Measurements from ENCODE around the gene PCNP. TPM values are rescaled to one million over a fixed set of nuclear protein-coding genes. Genes with fewer than 3 reads are reported as not detected.
"Not testable (repeated sequence)": the region's sequence is repeated elsewhere in the genome, so short reads cannot be mapped to it uniquely, and the experiment has no call there.

The PCNP gene
- total RNA-seq, 1 experiment from 2014 or later, result 216 TPM

DNA sequence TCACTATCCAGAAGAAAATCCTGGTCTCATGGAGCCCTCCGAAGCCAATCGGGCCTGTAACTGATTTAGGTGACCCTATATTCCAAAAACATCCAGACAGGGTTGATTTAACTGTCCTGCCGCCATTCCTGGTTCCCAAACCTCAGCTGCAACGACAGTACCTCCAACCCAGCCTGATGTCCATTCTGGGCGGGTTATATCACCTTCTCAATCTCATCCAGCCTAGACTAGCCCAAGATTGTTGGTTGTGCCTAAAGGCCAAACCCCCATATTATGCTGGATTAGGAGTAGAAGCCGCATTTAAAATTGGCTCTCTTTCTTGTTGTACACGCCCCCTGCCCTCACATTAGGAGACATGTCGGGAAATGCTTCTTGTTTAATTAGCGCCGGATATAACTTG is 66.3 kb downstream of the PCNP start:
- Histone ChIP-seq H2BK5ac (ENCODE audit: insufficient read length, low read length) (no peak overlapping the region), H4K91ac (ENCODE audit: insufficient read length, low read depth, low read length) (no peak overlapping the region), H3K79me1 (ENCODE audit: insufficient read depth, low read depth, low read length, poor library complexity, severe bottlenecking) (no peaks in the 10 kb centered on the region), H3K4ac (ENCODE audit: low read depth, low read length) (no peak overlapping the region), H3K4me1 (ENCODE audit: insufficient read depth, low read length) (peaks cover 2% of the 10 kb centered on the region; the same call in 1 of the 2 replicates), H3K23me2 (ENCODE audit: insufficient read length, low read depth, low read length, poor library complexity, severe bottlenecking) (no peaks in the 10 kb centered on the region), H3K9me3 (ENCODE audit: control insufficient read depth, low read depth, low read length) (no peaks in the 10 kb centered on the region), H3K9ac (ENCODE audit: extremely low read depth, insufficient read length, low read length) (no peak overlapping the region), H2BK20ac (ENCODE audit: low read depth, low read length, poor library complexity, severe bottlenecking) (no peak overlapping the region), H2AFZ (ENCODE audit: low read length) (no peak overlapping the region), H3K4me2 (ENCODE audit: insufficient read depth, insufficient read length, low read length) (no peak overlapping the region), H2AK5ac (ENCODE audit: insufficient read length, low read length) (no peak overlapping the region), H3K79me2 (ENCODE audit: insufficient read depth, low read length) (no peaks in the 10 kb centered on the region), H3K56ac (ENCODE audit: insufficient read length, low read depth, low read length) (no peak overlapping the region), H2BK120ac (ENCODE audit: low read depth, low read length, poor library complexity, severe bottlenecking) (no peak overlapping the region), H3K18ac (ENCODE audit: insufficient read length, low read depth, low read length) (no peak overlapping the region), H3T11ph (ENCODE audit: low read length) (no peak overlapping the region), H2BK12ac (ENCODE audit: insufficient read length, low read depth, low read length) (no peak overlapping the region), H4K5ac (ENCODE audit: insufficient read length, low read depth, low read length) (no peak overlapping the region), H3K14ac (ENCODE audit: insufficient read depth, low read length) (no peak overlapping the region), H3K23ac (ENCODE audit: insufficient read length, low read depth, low read length) (no peak overlapping the region), H3K27me3 (ENCODE audit: insufficient read depth, low read length) (no peaks in the 10 kb centered on the region), H4K8ac (replicated peaks; ENCODE audit: insufficient read length, low read depth, low read length) (no peak overlapping the region), H4K20me1 (ENCODE audit: control insufficient read depth, insufficient read depth, insufficient read length) (no peaks in the 10 kb centered on the region), H2BK15ac (ENCODE audit: low read depth, low read length) (no peak overlapping the region), H3K27ac (ENCODE audit: insufficient read length, low read depth, low read length) (no peak overlapping the region)
- DNase-seq, result no peak
- Mint-ChIP-seq H3K4me3 (no peak overlapping the region), H3K27ac (peak overlapping the region in 1 of 3 experiments; percentile 64; a peak in 1 of 7 replicates), H3K9me3 (no peaks in the 10 kb centered on the region), H3K4me1 (peaks cover 34 to 49% of the 10 kb centered on the region in 2 experiments), H3K27me3 (ENCODE audit: low read depth) (no peaks in the 10 kb centered on the region; the same call in 1 of the 2 replicates), H3K36me3 (ENCODE audit: insufficient read depth in 1 of 3, low read depth in 3 of 3) (no peaks in the 10 kb centered on the region)
- TF ChIP-seq, protein P1, sequence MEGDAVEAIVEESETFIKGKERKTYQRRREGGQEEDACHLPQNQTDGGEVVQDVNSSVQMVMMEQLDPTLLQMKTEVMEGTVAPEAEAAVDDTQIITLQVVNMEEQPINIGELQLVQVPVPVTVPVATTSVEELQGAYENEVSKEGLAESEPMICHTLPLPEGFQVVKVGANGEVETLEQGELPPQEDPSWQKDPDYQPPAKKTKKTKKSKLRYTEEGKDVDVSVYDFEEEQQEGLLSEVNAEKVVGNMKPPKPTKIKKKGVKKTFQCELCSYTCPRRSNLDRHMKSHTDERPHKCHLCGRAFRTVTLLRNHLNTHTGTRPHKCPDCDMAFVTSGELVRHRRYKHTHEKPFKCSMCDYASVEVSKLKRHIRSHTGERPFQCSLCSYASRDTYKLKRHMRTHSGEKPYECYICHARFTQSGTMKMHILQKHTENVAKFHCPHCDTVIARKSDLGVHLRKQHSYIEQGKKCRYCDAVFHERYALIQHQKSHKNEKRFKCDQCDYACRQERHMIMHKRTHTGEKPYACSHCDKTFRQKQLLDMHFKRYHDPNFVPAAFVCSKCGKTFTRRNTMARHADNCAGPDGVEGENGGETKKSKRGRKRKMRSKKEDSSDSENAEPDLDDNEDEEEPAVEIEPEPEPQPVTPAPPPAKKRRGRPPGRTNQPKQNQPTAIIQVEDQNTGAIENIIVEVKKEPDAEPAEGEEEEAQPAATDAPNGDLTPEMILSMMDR (conservative IDR thresholded peaks at IDR 0.05), result no peak
- WGBS (ENCODE audit: extremely low coverage, insufficient read length, low lambda C conversion rate), result no CpG with 5 or more reads among the region's 10 CpGs

DNA sequence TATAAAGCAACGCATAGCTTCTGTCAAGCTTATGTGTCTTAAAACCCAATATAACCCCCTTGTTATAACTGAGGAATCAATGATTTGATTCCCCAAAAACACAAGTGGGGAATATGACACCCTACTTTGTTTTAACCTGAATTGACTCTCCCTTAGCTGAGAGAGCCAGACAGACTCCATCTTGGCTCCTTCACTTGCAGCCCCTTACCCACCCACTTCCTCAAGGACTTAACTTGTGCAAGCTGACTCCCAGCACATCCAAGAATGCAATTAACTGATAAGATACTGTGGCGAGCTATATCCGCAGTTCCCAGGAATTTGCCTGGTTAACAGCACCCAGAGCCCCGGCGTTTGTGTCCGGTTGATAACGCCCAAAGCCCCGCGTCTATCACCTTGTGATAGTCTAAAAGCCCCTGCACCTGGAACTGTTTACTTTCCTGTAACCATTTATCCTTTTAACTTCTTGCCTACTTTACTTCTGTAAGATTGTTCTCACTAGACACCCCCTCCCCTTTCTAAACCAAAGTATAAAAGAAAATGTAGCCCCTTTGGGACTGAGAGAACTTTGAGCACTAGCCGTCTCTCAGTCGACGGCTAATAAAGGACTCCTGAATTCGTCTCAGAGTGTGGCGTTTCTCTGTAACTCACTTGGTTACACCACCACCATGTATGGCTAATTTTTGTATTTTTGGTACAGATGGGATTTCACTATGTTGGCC is 67.6 kb downstream of the PCNP start:
- H3K4me2 ChIP-seq (ENCODE audit: insufficient read depth, insufficient read length, low read length); H3K4me3 Mint-ChIP-seq: not testable (repeated sequence)
- WGBS (ENCODE audit: extremely low coverage, insufficient read length, low lambda C conversion rate), result no CpG with 5 or more reads among the region's 14 CpGs

More for the DNA sequence above, 67.6 kb downstream of the PCNP start:
- H3K18ac ChIP-seq (ENCODE audit: insufficient read length, low read depth, low read length); H3K79me1 ChIP-seq (ENCODE audit: insufficient read depth, low read depth, low read length, poor library complexity, severe bottlenecking); H2BK15ac ChIP-seq (ENCODE audit: low read depth, low read length); H3T11ph ChIP-seq (ENCODE audit: low read length); H2BK120ac ChIP-seq (ENCODE audit: low read depth, low read length, poor library complexity, severe bottlenecking); H3K27ac Mint-ChIP-seq; H4K91ac ChIP-seq (ENCODE audit: insufficient read length, low read depth, low read length); H3K9me3 Mint-ChIP-seq; DNase-seq; H3K9me3 ChIP-seq (ENCODE audit: control insufficient read depth, low read depth, low read length); H3K23me2 ChIP-seq (ENCODE audit: insufficient read length, low read depth, low read length, poor library complexity, severe bottlenecking); H3K36me3 Mint-ChIP-seq (ENCODE audit: insufficient read depth in 1 of 3, low read depth in 3 of 3); H2BK12ac ChIP-seq (ENCODE audit: insufficient read length, low read depth, low read length); H3K27me3 ChIP-seq (ENCODE audit: insufficient read depth, low read length); H3K9ac ChIP-seq (ENCODE audit: extremely low read depth, insufficient read length, low read length); H4K20me1 ChIP-seq (ENCODE audit: control insufficient read depth, insufficient read depth, insufficient read length); H3K27ac ChIP-seq (ENCODE audit: insufficient read length, low read depth, low read length); H3K79me2 ChIP-seq (ENCODE audit: insufficient read depth, low read length); H2BK5ac ChIP-seq (ENCODE audit: insufficient read length, low read length); H4K8ac ChIP-seq (replicated peaks; ENCODE audit: insufficient read length, low read depth, low read length); H3K4ac ChIP-seq (ENCODE audit: low read depth, low read length); H4K5ac ChIP-seq (ENCODE audit: insufficient read length, low read depth, low read length); H3K4me1 ChIP-seq (ENCODE audit: insufficient read depth, low read length); H3K56ac ChIP-seq (ENCODE audit: insufficient read length, low read depth, low read length); H2AFZ ChIP-seq (ENCODE audit: low read length); H3K14ac ChIP-seq (ENCODE audit: insufficient read depth, low read length); H2AK5ac ChIP-seq (ENCODE audit: insufficient read length, low read length); H3K23ac ChIP-seq (ENCODE audit: insufficient read length, low read depth, low read length); H2BK20ac ChIP-seq (ENCODE audit: low read depth, low read length, poor library complexity, severe bottlenecking); H3K27me3 Mint-ChIP-seq (ENCODE audit: low read depth): not testable (repeated sequence)
- H3K4me1 Mint-ChIP-seq, result peaks cover 32 to 42% of the 10 kb centered on the region in 2 experiments

All from H9 (cell line).